CD14-positive monocyte (primary cell): ENCODE data around the gene MXI1. TPM values are rescaled to one million over a fixed set of nuclear protein-coding genes. Genes with fewer than 3 reads are reported as not detected.

Source experiments
- DNase-seq, 3 donors: peaks; one replicate each; pipeline ENCODE4 v3.0.0-alpha.2; 2011 to 2022
- H2AFZ ChIP-seq: 2 replicates; pipeline ENCODE4 v1.6.0; 2012; ENCODE audit warnings: mild to moderate bottlenecking, low read depth, low read length, inconsistent platforms; ENCODE audit not compliant: insufficient read depth, poor library complexity, severe bottlenecking
- H3K27ac ChIP-seq, 2 donors: 1 replicate in 1 of 2; 2 replicates in 1 of 2; pipeline ENCODE4 v1.5.1; 2012 to 2013; ENCODE audit warnings: low read length in 2 of 2, control low read depth in 1 of 2, inconsistent platforms in 1 of 2, low read depth in 1 of 2, mild to moderate bottlenecking in 1 of 2
- H3K27me3 ChIP-seq, 2 donors: one replicate each; pipeline versions ENCODE4 v1.6.0 to v1.6.1; 2011 to 2013; ENCODE audit warnings: low read length in 2 of 2; ENCODE audit not compliant: control insufficient read depth in 2 of 2, insufficient read depth in 2 of 2
- H3K36me3 ChIP-seq, 2 donors: replicated peaks in 1 of 2; 1 replicate in 1 of 2; 2 replicates in 1 of 2; pipeline versions ENCODE4 v1.5.1 to v1.6.1; 2012 to 2013; ENCODE audit warnings: low read length in 2 of 2, control low read depth in 1 of 2, inconsistent platforms in 1 of 2, mild to moderate bottlenecking in 1 of 2; ENCODE audit not compliant: insufficient read depth in 2 of 2, control insufficient read depth in 1 of 2
- H3K4me1 ChIP-seq, 2 donors: 1 replicate in 1 of 2; 2 replicates in 1 of 2; pipeline versions ENCODE4 v1.5.1 to v1.6.1; 2012 to 2013; ENCODE audit warnings: low read length in 2 of 2, control low read depth in 1 of 2, inconsistent platforms in 1 of 2, mild to moderate bottlenecking in 1 of 2, moderate library complexity in 1 of 2; ENCODE audit not compliant: insufficient read depth in 2 of 2, control insufficient read depth in 1 of 2
- H3K4me2 ChIP-seq: replicated peaks from 2 replicates; pipeline ENCODE3; 2012; ENCODE audit warnings: low read length, moderate library complexity, mild to moderate bottlenecking; ENCODE audit not compliant: poor library complexity, severe bottlenecking; ENCODE audit errors: extremely low read depth
- H3K4me3 ChIP-seq, 3 experiments: fragments of 200-600 bp in 1 of 3; sonication (generic) in 1 of 3; replicated peaks in 1 of 3; 1 replicate in 2 of 3; 2 replicates in 1 of 3; pipeline ENCODE4 v1.5.1; 2011 to 2013; ENCODE audit warnings: low read length in 3 of 3, mild to moderate bottlenecking in 3 of 3, control low read depth in 2 of 3, low read depth in 2 of 3, inconsistent platforms in 1 of 3, moderate library complexity in 1 of 3
- H3K79me2 ChIP-seq: 2 replicates; pipeline ENCODE4 v1.6.0; 2012; ENCODE audit warnings: mild to moderate bottlenecking, control low read depth, inconsistent platforms, low read length, moderate library complexity; ENCODE audit not compliant: insufficient read depth
- H3K9ac ChIP-seq: 2 replicates; pipeline ENCODE4 v1.6.0; 2017; ENCODE audit warnings: low read length, mild to moderate bottlenecking; ENCODE audit not compliant: insufficient read depth, poor library complexity, severe bottlenecking
- H3K9me3 ChIP-seq, 2 donors: replicated peaks in 1 of 2; 1 replicate in 1 of 2; 2 replicates in 1 of 2; pipeline versions ENCODE4 v1.5.1 to v1.6.1; 2012 to 2013; ENCODE audit warnings: low read length in 2 of 2, control low read depth in 1 of 2; ENCODE audit not compliant: control insufficient read depth in 1 of 2, insufficient read depth in 1 of 2
- H4K20me1 ChIP-seq: 2 replicates; pipeline ENCODE4 v1.6.0; 2012; ENCODE audit warnings: mild to moderate bottlenecking, low read length, control low read depth, moderate library complexity; ENCODE audit not compliant: insufficient read depth
- H3K27ac Mint-ChIP-seq, 7 donors: one replicate each; pipeline ENCODE4 v1.8.0; 2020; ENCODE audit warnings: mild to moderate bottlenecking in 7 of 7, mixed read lengths in 7 of 7, moderate library complexity in 6 of 7, inconsistent platforms in 2 of 7
- H3K27me3 Mint-ChIP-seq, 3 donors: one replicate each; pipeline ENCODE4 v1.8.0; 2021 to 2022; ENCODE audit warnings: low read depth in 3 of 3, mild to moderate bottlenecking in 3 of 3, mixed read lengths in 3 of 3, moderate library complexity in 3 of 3, inconsistent platforms in 1 of 3
- H3K36me3 Mint-ChIP-seq, 2 donors: one replicate each; pipeline ENCODE4 v1.8.0; 2020; ENCODE audit warnings: mixed read lengths in 2 of 2, inconsistent platforms in 1 of 2, mild to moderate bottlenecking in 1 of 2
- H3K4me1 Mint-ChIP-seq: one replicate; pipeline ENCODE4 v1.8.0; 2020; ENCODE audit warnings: mild to moderate bottlenecking, mixed read lengths
- H3K4me3 Mint-ChIP-seq, 2 donors: one replicate each; pipeline ENCODE4 v1.8.0; 2020; ENCODE audit warnings: mild to moderate bottlenecking in 2 of 2, mixed read lengths in 2 of 2, moderate library complexity in 1 of 2
- H3K9me3 Mint-ChIP-seq, 7 donors: one replicate each; pipeline ENCODE4 v1.8.0; 2020 to 2022; ENCODE audit warnings: mixed read lengths in 7 of 7, mild to moderate bottlenecking in 6 of 7, moderate library complexity in 6 of 7, inconsistent platforms in 2 of 7
- CTCF ChIP-seq: fragments of 200-600 bp; IDR thresholded peaks from one replicate; pipeline ENCODE4 v1.8.0; 2022; ENCODE audit warnings: antibody characterized with exemption, mild to moderate bottlenecking
- WGBS: methylation state at CpG from one replicate; pipeline ENCODE4 v1.1.5; 2013; ENCODE audit warnings: missing lambda C conversion rate; ENCODE audit not compliant: insufficient coverage; 5-methylcytosine and 5-hydroxymethylcytosine counted together
- intact Hi-C, 2 donors: fragments of 100-400 bp; cut with micrococcal nuclease; formaldehyde crosslinking; loops; one replicate each; pipeline versions ENCODE4 v1.15.0 to v1.15.1; 2023
- polyA plus RNA-seq, 3 donors: library from polyadenylated mRNA; depleted of rRNA in 1 of 3; unstranded in 2 of 3; stranded (reverse) in 1 of 3; fragments of 300-500 nt in 2 of 3; fragments of >200 nt in 1 of 3; fragmentation: Illumina TruSeq in 2 of 3; gene quantifications; 1 replicate in 2 of 3; 2 replicates in 1 of 3; pipeline ENCODE4 v1.2.3, GENCODE V29; 2012 to 2021

MXI1 gene
- polyA plus RNA-seq, 3 donors = 13.1 to 25.7 (median 21.6) TPM

DNA sequence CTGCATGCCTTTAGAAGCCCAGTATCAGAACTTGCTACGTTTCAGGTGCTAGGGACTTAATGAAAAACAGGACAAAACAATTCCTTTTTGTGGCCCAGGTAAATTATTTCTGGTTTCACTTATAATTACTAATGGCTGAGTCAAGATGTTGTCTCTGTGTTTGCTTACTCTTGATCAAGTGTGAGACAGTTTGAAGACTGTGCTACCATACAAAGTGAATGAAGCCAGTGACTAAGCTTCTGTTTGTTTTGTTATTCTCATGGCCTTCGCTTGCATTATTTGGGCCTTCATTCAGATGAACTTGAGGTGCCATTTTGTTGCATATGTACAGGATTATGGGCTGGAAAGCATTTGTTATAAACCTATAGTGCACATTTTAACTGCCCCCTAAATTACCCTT is 79.4 kb downstream of the MXI1 start:
- Mint-ChIP-seq H3K27me3 (no peaks in the 10 kb centered on the region), H3K27ac (no peak overlapping the region), H3K4me1 (no peaks in the 10 kb centered on the region), H3K36me3 (peaks cover 62 to 69% of the 10 kb centered on the region in 2 donors), H3K4me3 (no peak overlapping the region), H3K9me3 (no peaks in the 10 kb centered on the region)
- H3K9me3 ChIP-seq = no peaks in the 10 kb centered on the region
- no peak overlapping the region for H2AFZ ChIP-seq
- H3K4me1 ChIP-seq = no peaks in the 10 kb centered on the region
- no peaks in the 10 kb centered on the region for H3K79me2 ChIP-seq
- WGBS = no CpG with 5 or more reads among the region's 2 CpGs
- intact Hi-C loops = loop anchor here in 1 of 2 donors (10.0 kb wide), 1 partner anchor 382 kb away; no protein-coding TSS in a partner anchor
- H3K4me3 ChIP-seq = no peak overlapping the region
- H3K9ac ChIP-seq = no peak overlapping the region
- peaks cover 70 to 89% of the 10 kb centered on the region in 2 donors for H3K36me3 ChIP-seq
- no peak overlapping the region for H3K27ac ChIP-seq
- no peak overlapping the region for H3K4me2 ChIP-seq
- DNase-seq = no peak
- peaks cover 19% of the 10 kb centered on the region for H4K20me1 ChIP-seq
- no peaks in the 10 kb centered on the region for H3K27me3 ChIP-seq
- TF ChIP-seq CTCF = no peak

DNA sequence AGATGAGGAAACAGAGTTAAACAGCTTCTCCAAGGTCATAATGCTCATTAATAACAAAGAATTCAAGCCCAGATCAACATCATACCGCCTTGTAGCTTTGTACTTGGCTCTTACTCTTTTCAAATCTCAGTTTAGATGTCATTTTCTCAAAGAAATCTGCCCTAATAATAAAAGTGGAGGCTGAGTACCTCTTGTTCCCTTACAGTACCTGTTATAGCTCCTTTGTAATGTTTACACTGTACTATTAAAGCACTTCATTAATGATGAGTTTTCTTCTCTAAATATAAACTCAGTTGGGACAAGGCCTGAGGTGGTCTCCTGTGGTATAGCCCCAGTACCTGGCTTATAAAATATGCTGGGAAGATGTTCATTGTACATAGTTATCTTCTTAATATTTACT is 89.6 kb downstream of the MXI1 start:
- no peak for DNase-seq
- Histone ChIP-seq H4K20me1 (peaks cover 84% of the 10 kb centered on the region), H3K4me3 (no peak overlapping the region), H3K4me2 (no peak overlapping the region), H3K27ac (peak overlapping the region in 1 of 2 donors; percentile 8), H3K9me3 (no peaks in the 10 kb centered on the region), H3K9ac (no peak overlapping the region), H3K27me3 (no peaks in the 10 kb centered on the region), H2AFZ (no peak overlapping the region), H3K36me3 (peaks cover 94 to 99% of the 10 kb centered on the region in 2 donors), H3K4me1 (peaks cover 4 to 11% of the 10 kb centered on the region in 2 donors), H3K79me2 (peaks cover 40% of the 10 kb centered on the region)
- H3K4me3 Mint-ChIP-seq = no peak overlapping the region
- H3K27me3 Mint-ChIP-seq = peaks cover 0 to 2% (median 0%) of the 10 kb centered on the region in 3 donors
- no peaks in the 10 kb centered on the region for H3K9me3 Mint-ChIP-seq
- intact Hi-C loops = no loop called here
- no peak for TF ChIP-seq CTCF
- peaks cover 80 to 85% of the 10 kb centered on the region in 2 donors for H3K36me3 Mint-ChIP-seq
- H3K27ac Mint-ChIP-seq = peak overlapping the region in 1 of 7 donors; percentile 21
- peaks cover 17% of the 10 kb centered on the region for H3K4me1 Mint-ChIP-seq
- no CpG with 5 or more reads among the region's 1 CpG for WGBS
